Liver (tissue), 3 donors: ENCODE data around the gene CFH.

Experiments
- CTCF ChIP-seq: fragments of 150-350 bp; IDR thresholded peaks from 2 replicates; pipeline ENCODE4 v1.5.1; 2017; ENCODE audit warnings: improper control_type of control experiment, low read depth, low read length; ENCODE audit not compliant: missing input control
- GABPA ChIP-seq, 2 donors: IDR thresholded peaks in 1 of 2; conservative IDR thresholded peaks in 1 of 2; 2 replicates each; pipeline ENCODE4 v1.6.1; 2016; ENCODE audit warnings: antibody characterized with exemption in 2 of 2, mild to moderate bottlenecking in 1 of 2, moderate library complexity in 1 of 2
- RAD21 ChIP-seq, 2 donors: IDR thresholded peaks; 2 replicates each; pipeline ENCODE4 v1.6.1; 2016; ENCODE audit warnings: antibody characterized with exemption in 2 of 2, mild to moderate bottlenecking in 2 of 2
- REST ChIP-seq: IDR thresholded peaks from 2 replicates; pipeline ENCODE4 v1.6.1; 2016; ENCODE audit warnings: antibody characterized with exemption, mild to moderate bottlenecking
- ZBTB33 ChIP-seq: IDR thresholded peaks from 2 replicates; pipeline ENCODE4 v1.6.1; 2016; ENCODE audit warnings: antibody characterized with exemption
- TF ChIP-seq, protein P1 (sequence below): IDR thresholded peaks from 2 replicates; pipeline ENCODE4 v1.6.1; 2016; ENCODE audit warnings: antibody characterized with exemption
- donor health status: healthy.
- donor health status: healthy.

DNA sequence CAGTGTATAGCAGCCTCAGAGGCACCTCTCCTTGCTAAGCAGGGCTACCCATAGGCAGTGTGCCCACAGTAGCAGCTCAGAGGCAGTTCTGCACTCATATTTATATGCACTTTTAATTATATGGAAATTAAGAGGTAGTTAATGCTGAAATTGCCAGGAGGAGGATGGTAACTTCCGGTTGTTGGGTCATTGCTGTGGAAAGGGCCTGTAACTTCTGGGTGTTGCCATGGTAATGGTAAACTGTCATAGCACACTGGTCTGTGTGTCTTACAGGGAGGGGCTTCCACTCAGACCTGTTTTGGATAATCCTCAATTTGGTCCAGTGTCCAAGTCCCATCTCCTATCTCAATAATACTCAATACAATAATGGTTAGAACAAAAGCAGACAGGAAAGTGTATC lies 7.6 kb downstream of the CFH start:
- TF ChIP-seq GABPA (IDR thresholded peaks at IDR 0.05 in 1 of 2, conservative IDR thresholded peaks at IDR 0.05 in 1 of 2) = peak; percentile 41 to 68
- TF ChIP-seq REST = peak; percentile 12
- TF ChIP-seq CTCF = no peak
- no peak for TF ChIP-seq RAD21 (IDR thresholded peaks at IDR 0.05)
- TF ChIP-seq, protein P1, sequence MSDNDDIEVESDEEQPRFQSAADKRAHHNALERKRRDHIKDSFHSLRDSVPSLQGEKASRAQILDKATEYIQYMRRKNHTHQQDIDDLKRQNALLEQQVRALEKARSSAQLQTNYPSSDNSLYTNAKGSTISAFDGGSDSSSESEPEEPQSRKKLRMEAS = no peak
- TF ChIP-seq ZBTB33 = no peak
